HG03196 (cell line): ENCODE results near the gene NCOA3.
"Not testable (repeated sequence)": the region's sequence is repeated elsewhere in the genome, so short reads cannot be mapped to it uniquely, and the experiment has no call there.

Source experiments
- ATAC-seq: cut with Tn5 transposase; IDR thresholded peaks from one replicate; pipeline ENCODE4 v1.9.1; 2021; ENCODE audit not compliant: unreplicated experiment

The NCOA3 gene

DNA sequence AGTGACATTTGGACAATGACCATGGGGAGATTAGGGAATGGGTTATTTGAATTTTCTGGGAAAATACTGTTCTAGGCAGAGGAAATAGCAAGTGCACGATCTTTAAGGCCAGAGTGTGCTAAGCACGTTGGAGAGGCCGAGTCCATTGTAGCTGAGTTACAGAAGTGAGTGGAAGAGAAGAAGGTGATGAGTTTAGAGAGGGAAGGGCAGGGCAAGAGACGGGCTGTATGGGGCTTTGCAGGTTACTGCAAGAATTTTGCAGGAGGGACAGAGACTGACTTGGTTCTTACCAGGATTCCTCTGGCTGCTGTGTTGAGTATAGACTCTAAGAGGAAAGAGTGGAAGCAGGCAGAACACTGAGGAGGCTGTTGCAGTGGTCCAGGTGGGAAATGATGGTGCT, 1.1 kb upstream of the NCOA3 start:
- ATAC-seq: no peak

DNA sequence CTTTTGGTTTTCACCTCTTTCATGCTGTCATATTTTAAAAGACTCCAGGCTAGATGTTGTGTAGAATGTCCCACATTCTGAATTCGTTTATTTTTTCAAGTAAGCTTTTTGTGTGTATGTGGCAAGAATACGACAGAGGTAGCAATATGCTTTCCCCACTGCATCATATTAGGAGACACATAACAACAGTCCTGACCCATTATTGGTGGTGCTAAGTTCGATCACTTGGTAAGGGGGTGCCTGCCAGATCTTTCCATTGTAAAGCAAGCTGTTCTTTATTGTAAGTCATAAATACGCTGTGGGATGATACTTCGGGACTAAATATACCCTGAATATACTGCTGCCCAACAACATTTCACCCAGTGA, 588 bp upstream of the NCOA3 start:
- ATAC-seq: peak; percentile 4

GRCh38 chr20:47502271-47503239, 868 bp downstream of the NCOA3 start:
- no peak for ATAC-seq

GRCh38 chr20:47503685-47504084, 2.0 kb downstream of the NCOA3 start:
- ATAC-seq: no peak

GRCh38 chr20:47506335-47506734, 4.6 kb downstream of the NCOA3 start:
- ATAC-seq: no peak

GRCh38 chr20:47506850-47507249, 5.2 kb downstream of the NCOA3 start:
- no peak for ATAC-seq

DNA sequence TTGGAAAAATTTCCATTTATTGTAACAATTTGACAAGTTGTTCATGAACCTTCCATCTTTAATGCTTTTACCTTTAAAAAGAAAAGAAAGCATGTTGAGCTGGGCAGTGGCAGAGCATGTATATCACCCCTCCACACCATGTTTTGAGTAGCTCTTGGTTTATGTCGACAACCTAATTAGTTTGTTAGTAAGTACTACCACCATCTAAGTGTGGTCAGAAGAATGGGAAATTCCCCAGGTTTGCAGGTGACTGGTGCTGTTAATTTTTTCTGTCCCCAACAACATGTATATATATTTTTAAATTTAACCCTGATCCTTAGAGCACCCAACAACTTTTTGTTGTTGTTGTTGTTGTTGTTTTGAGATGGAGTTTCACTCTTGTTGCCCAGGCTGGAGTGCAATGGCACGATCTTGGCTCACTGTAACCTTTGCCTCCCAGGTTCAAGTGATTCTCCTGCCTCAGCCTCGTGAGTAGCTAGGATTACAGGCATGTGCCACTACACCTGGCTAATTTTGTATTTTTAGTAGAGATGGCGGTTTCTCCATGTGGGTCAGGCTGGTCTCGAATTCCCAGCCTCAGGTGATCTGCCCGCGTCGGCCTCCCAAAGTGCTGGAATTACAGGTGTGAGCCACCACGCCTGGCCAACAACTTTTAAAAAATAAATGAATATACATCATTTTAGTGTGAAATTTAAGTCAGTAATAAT, 5.7 kb downstream of the NCOA3 start:
- not testable (repeated sequence) for ATAC-seq

- no peak for ATAC-seq
Measured at GRCh38 chr20:47508278-47508677, 6.6 kb downstream of the NCOA3 start.

DNA sequence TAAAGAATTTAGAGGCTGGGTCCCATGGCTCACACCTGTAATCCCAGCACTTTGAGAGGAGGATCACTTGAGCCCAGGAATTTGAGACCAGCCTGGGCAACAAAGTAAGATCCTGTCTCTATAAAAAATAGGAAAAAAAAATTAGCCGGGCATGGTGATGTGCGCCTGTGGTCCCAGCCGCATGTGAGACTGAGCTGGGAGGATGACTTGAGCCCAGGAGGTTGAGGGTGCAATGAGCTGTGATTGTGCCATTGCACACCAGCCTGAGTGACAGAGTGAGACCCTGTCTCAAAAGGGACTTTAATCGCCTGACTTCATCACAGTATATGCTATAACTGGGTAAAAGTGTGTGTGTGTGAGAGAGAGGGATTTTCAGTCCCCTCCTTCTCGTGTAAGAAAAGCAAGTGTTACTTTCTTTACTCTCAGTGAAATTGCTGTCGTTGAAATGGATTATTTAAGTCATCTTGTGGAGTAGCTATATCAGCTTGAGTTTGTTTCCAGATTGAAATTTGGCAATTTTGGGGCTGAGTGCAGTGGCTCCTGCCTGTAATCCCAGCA, 7.5 kb downstream of the NCOA3 start:
- no peak for ATAC-seq

DNA sequence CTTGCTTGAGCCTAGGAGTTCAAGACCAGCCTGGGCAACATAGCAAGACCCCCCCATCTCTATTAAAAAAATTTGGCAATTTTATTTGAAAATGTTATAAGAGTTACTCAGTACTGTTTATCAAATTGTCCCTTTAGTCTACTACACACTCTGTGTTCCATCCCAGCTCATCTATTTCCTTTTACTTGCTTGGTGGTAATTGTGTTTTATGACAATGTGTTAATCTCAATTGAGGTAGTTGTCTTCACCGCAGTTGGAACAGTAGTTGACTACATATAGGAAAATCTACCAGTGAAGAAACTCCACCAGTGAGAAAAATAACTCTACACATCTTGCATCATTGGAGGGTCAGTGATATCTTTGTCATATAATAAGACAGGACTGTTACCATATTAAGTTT, 8.0 kb downstream of the NCOA3 start:
- no peak for ATAC-seq

DNA sequence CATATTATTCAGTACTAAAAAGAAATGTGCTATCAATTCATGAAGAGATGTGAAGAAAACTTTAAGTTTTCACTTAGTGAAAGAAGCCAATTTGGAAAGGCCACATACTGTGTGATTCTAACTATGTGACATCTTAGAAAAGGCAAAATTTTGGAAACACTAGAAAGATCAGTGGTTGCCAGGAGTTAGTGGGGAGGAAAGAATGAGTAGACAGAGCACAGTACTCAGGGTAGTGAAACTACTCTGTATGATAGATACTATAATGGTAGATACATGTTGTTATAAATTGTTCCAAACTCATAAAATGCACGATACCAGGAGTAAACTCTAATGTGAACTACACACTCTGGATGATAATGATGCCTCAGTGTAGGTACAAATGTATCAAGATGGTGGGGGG, 14.2 kb downstream of the NCOA3 start:
- ATAC-seq: no peak

DNA sequence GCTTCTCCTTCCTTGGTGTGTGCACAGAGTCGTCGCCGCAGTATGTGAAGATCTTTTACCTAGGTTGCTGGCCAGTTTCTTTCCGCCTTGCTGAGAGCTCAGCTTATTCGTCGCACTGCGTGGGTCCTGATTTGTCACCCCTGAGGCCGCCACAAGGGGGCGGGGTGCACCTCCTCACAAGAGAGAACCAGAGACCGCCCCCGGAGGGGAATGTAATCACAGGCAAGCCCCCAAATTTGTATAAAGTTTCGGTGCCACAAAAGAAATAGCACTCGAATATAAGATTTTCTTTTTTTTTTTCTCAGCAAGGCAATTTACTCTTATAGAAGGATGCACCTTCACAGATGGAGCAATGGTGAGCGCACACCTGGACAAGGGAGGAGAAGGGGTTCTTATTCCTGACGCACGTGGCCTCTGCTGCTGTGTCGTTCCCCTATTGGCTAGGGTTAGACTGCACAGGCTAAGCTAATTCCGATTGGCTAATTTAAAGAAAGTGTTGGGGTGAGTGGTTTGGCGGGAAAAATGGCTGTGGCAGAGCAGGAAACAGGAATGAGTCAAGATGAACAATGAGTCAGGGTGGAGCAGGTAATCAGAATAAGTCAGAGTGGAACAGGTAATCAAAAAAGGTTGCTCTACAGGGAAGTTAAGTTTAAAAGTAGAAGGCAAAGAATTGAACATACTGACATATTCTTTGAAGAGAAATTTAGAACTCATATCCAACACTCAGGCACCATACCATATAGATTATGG, 19.5 kb downstream of the NCOA3 start:
- ATAC-seq: no peak

DNA sequence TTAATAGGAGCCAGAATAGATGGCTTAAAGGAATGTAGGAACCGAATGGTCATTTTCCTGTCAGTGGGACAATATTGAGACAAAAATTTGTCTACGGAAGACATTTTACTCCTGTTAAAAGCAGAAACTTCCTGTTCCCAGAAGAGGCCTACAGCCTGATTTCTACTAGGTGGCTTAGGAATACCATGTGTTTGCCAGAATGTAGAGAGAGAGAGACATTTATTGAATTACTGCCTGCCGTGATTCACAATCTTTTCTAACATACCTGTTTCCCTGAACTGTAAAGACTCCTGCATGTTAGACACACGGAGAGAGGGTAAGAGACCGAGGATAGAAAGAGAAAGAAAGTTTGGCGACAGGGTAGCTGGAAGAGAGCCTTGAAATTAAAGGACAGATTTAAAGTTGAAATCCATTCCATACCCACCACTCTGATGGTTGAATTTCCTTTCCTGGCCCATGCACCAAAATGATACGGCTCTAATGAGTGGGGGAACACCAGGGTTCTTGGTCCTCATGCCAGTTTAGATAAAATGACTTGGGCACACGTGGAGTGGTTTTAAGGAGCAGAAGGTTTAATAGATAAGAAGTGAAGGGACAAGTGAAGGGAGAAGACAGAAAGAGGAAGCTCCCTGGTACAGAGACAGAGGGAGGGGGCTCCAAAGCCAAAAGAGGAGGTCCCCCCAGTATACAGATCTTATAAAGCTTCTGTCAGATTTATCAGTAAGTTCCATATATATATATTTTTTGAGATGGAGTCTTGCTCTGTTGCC, 22.5 kb downstream of the NCOA3 start:
- ATAC-seq: no peak

GRCh38 chr20:47527004-47527800, 25.5 kb downstream of the NCOA3 start:
- ATAC-seq: no peak

- ATAC-seq: no peak
Measured at GRCh38 chr20:47529840-47530239, 28.2 kb downstream of the NCOA3 start.

DNA sequence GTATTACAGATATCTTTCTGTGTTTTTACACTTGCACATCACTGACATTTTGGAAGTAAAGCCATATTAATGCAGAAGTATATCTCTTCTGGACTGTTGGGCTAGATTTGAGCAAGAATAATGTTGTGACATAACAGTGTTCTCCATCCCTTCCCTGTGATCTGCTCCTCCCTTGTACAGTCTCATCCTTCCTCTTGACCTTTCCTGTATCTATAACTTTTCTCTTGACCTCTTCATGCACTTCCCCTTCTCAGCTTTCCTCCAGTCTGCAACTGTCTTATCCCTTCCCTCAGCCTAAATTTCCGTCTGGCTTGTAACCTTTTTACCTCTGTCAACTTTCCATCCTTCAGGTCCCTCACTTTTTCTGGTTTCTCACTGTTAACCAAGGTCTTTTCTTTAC, 29.8 kb downstream of the NCOA3 start:
- ATAC-seq: no peak

DNA sequence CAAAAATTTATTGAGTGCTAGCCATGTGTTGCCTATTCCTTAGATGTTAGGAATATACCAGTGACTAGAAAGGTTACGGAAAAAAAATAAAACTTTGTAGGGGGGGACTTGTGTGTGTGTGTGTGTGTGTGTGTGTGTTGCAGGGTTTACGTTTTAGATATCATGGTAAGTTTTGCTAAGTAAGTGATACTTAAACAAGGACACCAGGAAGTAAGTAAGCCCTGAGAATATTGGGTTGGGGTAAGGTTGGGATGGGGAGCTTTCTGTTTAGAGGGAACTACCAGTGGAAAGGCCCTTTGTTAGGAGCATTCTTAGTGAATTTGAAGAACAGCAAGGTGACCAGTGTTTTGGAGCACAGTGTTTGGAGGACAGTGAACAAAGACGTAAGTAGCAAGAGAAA, 30.3 kb downstream of the NCOA3 start:
- ATAC-seq: no peak

GRCh38 chr20:47533518-47534062, 31.9 kb downstream of the NCOA3 start:
- no peak for ATAC-seq

- ATAC-seq: no peak
Measured at GRCh38 chr20:47534405-47534804, 32.7 kb downstream of the NCOA3 start.
